ENCODE measurements around the gene C2CD4C. TPM values are rescaled to one million over a fixed set of nuclear protein-coding genes. Genes with fewer than 3 reads are reported as not detected.
"Not testable (repeated sequence)": the region's sequence is repeated elsewhere in the genome, so short reads cannot be mapped to it uniquely, and the experiment has no call there.

C2CD4C gene
- total and polyA plus RNA-seq, 2 donors (not counting 3 experiments of a cell fraction or from before 2014, with no cell fraction given) = 0.25 to 0.38 TPM

- H3K36me3 ChIP-seq (ENCODE audit: control insufficient read depth in 2 of 2, extremely low read depth in 1 of 2, insufficient read depth in 2 of 2, low read length in 2 of 2) = no peaks in the 10 kb centered on the region
- H3K27ac ChIP-seq (ENCODE audit: insufficient read depth, low read depth, low read length) = no peak overlapping the region
- H3K9ac ChIP-seq (replicated peaks; ENCODE audit: extremely low read depth, insufficient read depth, low read length) = no peak overlapping the region
- H3K79me2 ChIP-seq (ENCODE audit: control insufficient read depth, insufficient read depth, low read length) = no peaks in the 10 kb centered on the region
- FAIRE-seq (no peak), DNase-seq (ENCODE audit: low read depth, low spot score) (no peak)
- dilution Hi-C loops (cut with MboI; ENCODE audit: extremely low pct_ligation_motif_present, low sequenced_read_pairs) = no loop called here
- H3K9me1 ChIP-seq (replicated peaks; ENCODE audit: control insufficient read depth, extremely low read depth, insufficient read depth, low read length) = no peaks in the 10 kb centered on the region
- peaks cover 2 to 14% of the 10 kb centered on the region in 2 experiments for H3K27me3 ChIP-seq (ENCODE audit: control insufficient read depth in 2 of 2, insufficient read depth in 2 of 2, low read length in 2 of 2)
- no peaks in the 10 kb centered on the region for H3K9me3 ChIP-seq (replicated peaks; ENCODE audit: control insufficient read depth, insufficient read depth, low read length)
- no TSS peak for BruUV-seq (replicated peaks)
- H2AFZ ChIP-seq (ENCODE audit: low read depth, low read length) = no peak overlapping the region
- TF ChIP-seq POLR2AphosphoS5 (IDR thresholded peaks at IDR 0.05; ENCODE audit: insufficient read depth, low read depth, low read length) = no peak
- TF ChIP-seq, protein P1, sequence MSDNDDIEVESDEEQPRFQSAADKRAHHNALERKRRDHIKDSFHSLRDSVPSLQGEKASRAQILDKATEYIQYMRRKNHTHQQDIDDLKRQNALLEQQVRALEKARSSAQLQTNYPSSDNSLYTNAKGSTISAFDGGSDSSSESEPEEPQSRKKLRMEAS (IDR thresholded peaks at IDR 0.05; ENCODE audit: insufficient read depth, insufficient read length) = no peak
- TF ChIP-seq MYC (IDR thresholded peaks at IDR 0.05; ENCODE audit: low read depth, low read length) = no peak
- TF ChIP-seq GATA2 (IDR thresholded peaks at IDR 0.05; ENCODE audit: insufficient read depth, insufficient read length, low read depth, low read length) = no peak
- TF ChIP-seq FOS (IDR thresholded peaks at IDR 0.05; ENCODE audit: borderline replicate concordance, insufficient read depth, low read length) = no peak
- TF ChIP-seq JUN (IDR thresholded peaks at IDR 0.05; ENCODE audit: borderline replicate concordance, insufficient read depth, insufficient read length, low read depth) = no peak
- TF ChIP-seq POLR2A (IDR thresholded peaks at IDR 0.05; ENCODE audit: low read depth, low read length) = no peak
- no peak for TF ChIP-seq EZH2 (IDR thresholded peaks at IDR 0.05; ENCODE audit: borderline replicate concordance, low read depth, low read length, severe bottlenecking)
- no peak for TF ChIP-seq CTCF (IDR thresholded peaks at IDR 0.05; ENCODE audit: extremely low read depth in 1 of 2, insufficient read depth in 1 of 2, low read depth in 1 of 2, low read length in 2 of 2)
- intact Hi-C loops (cut with micrococcal nuclease) = loop anchor here (10.0 kb wide), 1 partner anchor 97 kb away; no protein-coding TSS in a partner anchor
- POLR2A ChIA-PET = no interaction called here
- CTCF ChIA-PET = no interaction called here
- no peaks in the 10 kb centered on the region for H3K4me1 ChIP-seq (ENCODE audit: control insufficient read depth, extremely low read depth, insufficient read depth, low read length)
- H4K20me1 ChIP-seq (replicated peaks; ENCODE audit: control insufficient read depth, extremely low read depth, insufficient read depth, low read length) = no peaks in the 10 kb centered on the region
- H3K4me3 ChIP-seq (replicated peaks in 1 of 3; ENCODE audit: insufficient read depth in 1 of 3, low read depth in 1 of 3, low read length in 3 of 3) = no peak overlapping the region
- H3K4me2 ChIP-seq (ENCODE audit: insufficient read depth, low read length) = no peak overlapping the region
These were observed 21.2 kb downstream of the C2CD4C start for GRCh38 chr19:387777-388176.

DNA sequence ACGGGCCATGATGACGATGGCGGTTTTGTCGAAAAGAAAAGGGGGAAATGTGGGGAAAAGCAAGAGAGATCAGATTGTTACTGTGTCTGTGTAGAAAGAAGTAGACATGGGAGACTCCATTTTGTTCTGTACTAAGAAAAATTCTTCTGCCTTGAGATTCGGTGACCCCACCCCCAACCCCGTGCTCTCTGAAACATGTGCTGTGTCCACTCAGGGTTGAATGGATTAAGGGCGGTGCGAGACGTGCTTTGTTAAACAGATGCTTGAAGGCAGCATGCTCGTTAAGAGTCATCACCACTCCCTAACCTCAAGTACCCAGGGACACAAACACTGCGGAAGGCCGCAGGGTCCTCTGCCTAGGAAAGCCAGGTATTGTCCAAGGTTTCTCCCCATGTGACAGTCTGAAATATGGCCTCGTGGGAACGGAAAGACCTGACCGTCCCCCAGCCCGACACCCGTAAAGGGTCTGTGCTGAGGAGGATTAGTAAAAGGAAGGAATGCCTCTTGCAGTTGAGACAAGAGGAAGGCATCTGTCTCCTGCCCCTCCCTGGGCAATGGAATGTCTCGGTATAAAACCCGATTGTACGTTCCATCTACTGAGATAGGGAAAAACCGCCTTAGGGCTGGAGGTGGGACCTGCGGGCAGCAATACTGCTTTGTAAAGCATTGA lies 22.2 kb downstream of the C2CD4C start:
- DNase-seq (ENCODE audit: low read depth, low spot score) = not testable (repeated sequence)

More for the DNA sequence above, 22.2 kb downstream of the C2CD4C start:
- H3K9me1 ChIP-seq (replicated peaks; ENCODE audit: control insufficient read depth, extremely low read depth, insufficient read depth, low read length); H3K9me3 ChIP-seq (replicated peaks; ENCODE audit: control insufficient read depth, insufficient read depth, low read length); CTCF ChIA-PET; H3K36me3 ChIP-seq (ENCODE audit: control insufficient read depth in 2 of 2, extremely low read depth in 1 of 2, insufficient read depth in 2 of 2, low read length in 2 of 2); POLR2A ChIA-PET; H3K4me3 ChIP-seq (replicated peaks in 1 of 3; ENCODE audit: insufficient read depth in 1 of 3, low read depth in 1 of 3, low read length in 3 of 3); H2AFZ ChIP-seq (ENCODE audit: low read depth, low read length); H3K27ac ChIP-seq (ENCODE audit: insufficient read depth, low read depth, low read length); H4K20me1 ChIP-seq (replicated peaks; ENCODE audit: control insufficient read depth, extremely low read depth, insufficient read depth, low read length); BruUV-seq (replicated peaks); H3K4me2 ChIP-seq (ENCODE audit: insufficient read depth, low read length); FAIRE-seq; H3K9ac ChIP-seq (replicated peaks; ENCODE audit: extremely low read depth, insufficient read depth, low read length); dilution Hi-C loops (cut with MboI; ENCODE audit: extremely low pct_ligation_motif_present, low sequenced_read_pairs); H3K79me2 ChIP-seq (ENCODE audit: control insufficient read depth, insufficient read depth, low read length); H3K4me1 ChIP-seq (ENCODE audit: control insufficient read depth, extremely low read depth, insufficient read depth, low read length): not testable (repeated sequence)
- peaks cover 2 to 15% of the 10 kb centered on the region in 2 experiments for H3K27me3 ChIP-seq (ENCODE audit: control insufficient read depth in 2 of 2, insufficient read depth in 2 of 2, low read length in 2 of 2)
- intact Hi-C loops (cut with micrococcal nuclease) = loop anchor here (10.0 kb wide), 1 partner anchor 98 kb away; no protein-coding TSS in a partner anchor

Data from endothelial cell of umbilical vein (primary cell).